ENCODE data around the gene WDR48. TPM values are rescaled to one million over a fixed set of nuclear protein-coding genes. Genes with fewer than 3 reads are reported as not detected.

WDR48 gene
- total and polyA plus RNA-seq, 8 donors, result 6.3 to 25.8 (median 15.4) TPM

DNA sequence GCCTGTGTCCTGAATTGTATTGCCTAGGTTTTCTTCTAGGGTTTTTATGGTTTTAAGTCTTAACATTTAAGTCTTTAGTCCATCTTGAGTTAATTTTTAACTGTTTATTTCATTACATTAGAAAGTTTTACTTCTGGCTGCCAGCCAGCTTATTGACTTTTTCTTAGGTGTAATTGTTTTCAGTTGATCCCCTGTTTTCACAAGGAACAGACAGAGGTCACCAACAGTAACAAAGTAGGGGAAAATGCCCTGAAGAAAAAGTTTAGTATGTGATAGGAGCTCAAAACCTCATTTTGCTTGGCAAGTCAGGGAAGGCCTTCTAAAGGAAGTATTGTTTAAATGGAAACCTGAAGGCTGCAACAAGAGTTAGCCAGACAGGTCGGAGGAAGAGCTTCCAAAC lies 10.4 kb downstream of the WDR48 start:
- TF ChIP-seq, protein P1, sequence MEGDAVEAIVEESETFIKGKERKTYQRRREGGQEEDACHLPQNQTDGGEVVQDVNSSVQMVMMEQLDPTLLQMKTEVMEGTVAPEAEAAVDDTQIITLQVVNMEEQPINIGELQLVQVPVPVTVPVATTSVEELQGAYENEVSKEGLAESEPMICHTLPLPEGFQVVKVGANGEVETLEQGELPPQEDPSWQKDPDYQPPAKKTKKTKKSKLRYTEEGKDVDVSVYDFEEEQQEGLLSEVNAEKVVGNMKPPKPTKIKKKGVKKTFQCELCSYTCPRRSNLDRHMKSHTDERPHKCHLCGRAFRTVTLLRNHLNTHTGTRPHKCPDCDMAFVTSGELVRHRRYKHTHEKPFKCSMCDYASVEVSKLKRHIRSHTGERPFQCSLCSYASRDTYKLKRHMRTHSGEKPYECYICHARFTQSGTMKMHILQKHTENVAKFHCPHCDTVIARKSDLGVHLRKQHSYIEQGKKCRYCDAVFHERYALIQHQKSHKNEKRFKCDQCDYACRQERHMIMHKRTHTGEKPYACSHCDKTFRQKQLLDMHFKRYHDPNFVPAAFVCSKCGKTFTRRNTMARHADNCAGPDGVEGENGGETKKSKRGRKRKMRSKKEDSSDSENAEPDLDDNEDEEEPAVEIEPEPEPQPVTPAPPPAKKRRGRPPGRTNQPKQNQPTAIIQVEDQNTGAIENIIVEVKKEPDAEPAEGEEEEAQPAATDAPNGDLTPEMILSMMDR (IDR thresholded peaks at IDR 0.05), result no peak
- no peak overlapping the region for H3K27ac ChIP-seq
- H3K9me3 ChIP-seq, result no peaks in the 10 kb centered on the region
- intact Hi-C loops (cut with DNase I), result no loop called here
- DNase-seq (no peak), FAIRE-seq (no peak), ATAC-seq (no peak)
- H3K36me3 ChIP-seq, result no peaks in the 10 kb centered on the region
- no peaks in the 10 kb centered on the region for H3K27me3 ChIP-seq
- WGBS, 2 donors, result 79 to 83% methylated on average over 1 of the region's 1 CpG
- H3K4me3 ChIP-seq, result no peak overlapping the region
- no peaks in the 10 kb centered on the region for H3K4me1 ChIP-seq

DNA sequence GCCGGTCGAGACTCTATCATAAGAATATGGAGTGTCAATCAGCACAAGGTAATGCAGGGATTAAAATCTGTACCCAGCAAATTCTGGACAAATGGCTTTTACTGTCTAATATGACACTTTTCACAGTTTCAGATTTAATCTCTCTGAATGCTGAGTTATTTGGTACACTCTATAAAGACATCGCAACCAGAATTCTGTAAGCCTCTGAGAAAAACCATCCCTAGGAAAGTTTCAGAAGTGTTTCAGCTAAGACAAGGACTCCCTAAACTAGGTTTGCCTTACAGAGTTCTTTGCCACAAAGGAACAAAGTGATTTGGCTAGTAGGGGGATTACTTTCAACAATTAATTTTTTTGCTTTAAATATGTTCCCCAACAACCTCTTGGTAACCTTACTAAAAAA lies 11.3 kb downstream of the WDR48 start:
- peaks cover 0 to 3% (median 0%) of the 10 kb centered on the region in 3 donors for H3K36me3 ChIP-seq
- DNase-seq (no peak), ATAC-seq (no peak), FAIRE-seq (no peak)
- no peaks in the 10 kb centered on the region for H3K4me1 ChIP-seq
- 91 to 95% methylated on average over 3 of the region's 3 CpGs for WGBS, 2 donors
- H3K27me3 ChIP-seq, result no peaks in the 10 kb centered on the region
- no peak overlapping the region for H3K27ac ChIP-seq
- intact Hi-C loops (cut with DNase I), result no loop called here
- H3K9me3 ChIP-seq, result no peaks in the 10 kb centered on the region
- TF ChIP-seq, protein P1 (IDR thresholded peaks at IDR 0.05), result no peak
- no peak overlapping the region for H3K4me3 ChIP-seq

DNA sequence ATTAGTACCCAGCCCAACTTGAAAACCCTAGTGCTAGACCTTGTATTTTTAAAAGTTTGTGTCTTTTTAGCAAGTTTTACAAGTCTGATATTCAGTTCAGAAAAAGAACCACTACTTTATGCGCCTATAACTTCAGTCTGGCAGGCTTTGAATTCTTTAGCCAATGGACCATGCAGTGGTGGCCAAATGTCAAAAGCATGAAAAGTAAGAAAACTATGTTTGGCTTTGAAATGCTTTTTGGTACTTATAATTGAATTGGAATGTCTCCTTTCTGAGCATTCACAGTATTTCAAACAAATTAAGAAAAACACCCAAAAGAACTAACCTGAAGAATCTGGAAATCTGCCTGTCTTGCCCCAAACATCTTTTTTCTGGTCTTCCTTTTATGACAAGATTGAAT lies 12.8 kb downstream of the WDR48 start:
- ATAC-seq (no peak), DNase-seq (no peak), FAIRE-seq (no peak)
- TF ChIP-seq, protein P1 (IDR thresholded peaks at IDR 0.05), result no peak
- H3K4me3 ChIP-seq, result no peak overlapping the region
- H3K9me3 ChIP-seq, result no peaks in the 10 kb centered on the region
- WGBS, 2 donors, result 97 to 100% methylated on average over 1 of the region's 1 CpG
- peaks cover 0 to 16% (median 7%) of the 10 kb centered on the region in 3 donors for H3K36me3 ChIP-seq
- H3K4me1 ChIP-seq, result no peaks in the 10 kb centered on the region
- no peak overlapping the region for H3K27ac ChIP-seq
- H3K27me3 ChIP-seq, result no peaks in the 10 kb centered on the region
- intact Hi-C loops (cut with DNase I), result no loop called here

DNA sequence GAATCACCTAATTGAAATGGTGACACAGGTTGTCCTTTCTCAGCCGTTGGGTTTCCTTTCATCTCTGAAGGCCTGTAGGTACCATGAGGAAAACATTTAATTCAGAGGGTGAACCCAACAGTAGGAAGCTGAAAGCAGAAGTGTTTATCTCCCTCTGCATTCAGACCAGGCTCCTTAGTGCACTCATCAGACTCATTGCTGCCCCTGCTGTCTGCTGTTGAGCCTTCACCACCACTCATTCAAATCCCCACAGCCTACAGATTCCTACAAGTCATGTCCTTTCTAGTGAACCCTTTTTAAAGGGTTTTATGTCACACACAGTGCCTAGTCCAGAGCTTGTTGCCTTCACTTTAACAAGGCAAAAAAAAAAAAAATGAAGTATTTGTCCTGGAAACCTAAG lies 13.4 kb downstream of the WDR48 start:
- ATAC-seq, result peak in 3 of 4 donors; percentile 53 to 73 (median 66)
- DNase-seq, result no peak
- Histone ChIP-seq H3K27ac (no peak overlapping the region), H3K36me3 (peaks cover 0 to 21% (median 9%) of the 10 kb centered on the region in 3 donors), H3K4me1 (no peaks in the 10 kb centered on the region), H3K4me3 (no peak overlapping the region), H3K27me3 (no peaks in the 10 kb centered on the region), H3K9me3 (no peaks in the 10 kb centered on the region)
- 19 to 38% methylated on average over 1 of the region's 1 CpG for WGBS, 2 donors
- intact Hi-C loops (cut with DNase I), result no loop called here
- TF ChIP-seq, protein P1 (IDR thresholded peaks at IDR 0.05), result no peak
- FAIRE-seq, result no peak

DNA sequence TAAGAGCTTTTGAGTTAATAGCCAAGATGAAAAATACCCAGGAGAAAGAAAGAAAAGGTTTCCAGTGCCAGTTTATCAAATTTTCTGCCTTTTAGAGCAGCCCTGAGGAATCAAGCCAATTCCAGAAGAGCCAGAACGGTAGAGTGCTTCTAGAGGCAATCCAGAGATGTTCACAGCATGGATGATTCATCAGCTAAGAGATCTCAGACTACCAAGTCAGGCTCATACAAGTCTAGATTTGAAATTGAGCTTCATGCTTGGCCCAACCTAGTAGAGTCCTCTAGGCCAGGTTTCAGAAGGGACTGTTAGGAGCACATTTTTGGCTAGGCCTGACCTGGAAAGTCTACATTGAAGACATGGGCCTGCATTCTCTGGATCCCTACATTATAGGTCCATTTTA lies 15.5 kb downstream of the WDR48 start:
- DNase-seq (no peak), ATAC-seq (no peak), FAIRE-seq (no peak)
- Histone ChIP-seq H3K27ac (no peak overlapping the region), H3K9me3 (no peaks in the 10 kb centered on the region), H3K36me3 (peaks cover 0 to 24% (median 9%) of the 10 kb centered on the region in 3 donors), H3K27me3 (no peaks in the 10 kb centered on the region), H3K4me1 (no peaks in the 10 kb centered on the region), H3K4me3 (no peak overlapping the region)
- intact Hi-C loops (cut with DNase I), result no loop called here
- TF ChIP-seq, protein P1 (IDR thresholded peaks at IDR 0.05), result no peak
- 63 to 67% methylated on average over 1 of the region's 1 CpG for WGBS, 2 donors

Data from pancreas (tissue), 10 donors.